ENCODE data around the gene NDUFB3.
"Not testable (repeated sequence)": the region's sequence is repeated elsewhere in the genome, so short reads cannot be mapped to it uniquely, and the experiment has no call there.

NDUFB3 gene

GRCh38 chr2:201059961-201060755, 11.6 kb upstream of the NDUFB3 start:
- no peaks in the 10 kb centered on the region for H3K9me3 Mint-ChIP-seq
- H3K36me3 Mint-ChIP-seq (ENCODE audit: low read depth): peaks cover 32% of the 10 kb centered on the region
- H3K4me3 Mint-ChIP-seq: no peak overlapping the region
- H3K4me1 Mint-ChIP-seq (ENCODE audit: low read depth): peaks cover 45% of the 10 kb centered on the region
- no peaks in the 10 kb centered on the region for H3K27me3 Mint-ChIP-seq
- no peak overlapping the region for H3K27ac Mint-ChIP-seq
- intact Hi-C loops (cut with micrococcal nuclease): no loop called here

GRCh38 chr2:201063516-201063915, 8.3 kb upstream of the NDUFB3 start:
- H3K9me3 Mint-ChIP-seq; H3K4me3 Mint-ChIP-seq; H3K27ac Mint-ChIP-seq; intact Hi-C loops (cut with micrococcal nuclease); H3K27me3 Mint-ChIP-seq: not testable (repeated sequence)
- Mint-ChIP-seq H3K4me1 (ENCODE audit: low read depth) (peaks cover 42% of the 10 kb centered on the region), H3K36me3 (ENCODE audit: low read depth) (peaks cover 32% of the 10 kb centered on the region)

- Mint-ChIP-seq H3K4me3 (no peak overlapping the region), H3K27me3 (no peaks in the 10 kb centered on the region), H3K27ac (no peak overlapping the region), H3K9me3 (no peaks in the 10 kb centered on the region), H3K36me3 (ENCODE audit: low read depth) (peaks cover 27% of the 10 kb centered on the region), H3K4me1 (ENCODE audit: low read depth) (peaks cover 41% of the 10 kb centered on the region)
- intact Hi-C loops (cut with micrococcal nuclease): loop anchor here (5.0 kb wide), 1 partner anchor 53 kb away; no protein-coding TSS in a partner anchor
These were observed 6.9 kb upstream of the NDUFB3 start for GRCh38 chr2:201064797-201065329.

GRCh38 chr2:201070948-201071478, 788 bp upstream of the NDUFB3 start:
- peak overlapping the region; percentile 93 for H3K27ac Mint-ChIP-seq
- no peaks in the 10 kb centered on the region for H3K9me3 Mint-ChIP-seq
- intact Hi-C loops (cut with micrococcal nuclease): loop anchor here (1.0 to 5.0 kb wide), 5 partner anchors 46 to 170 kb away; partner anchors contain the start of gene CFLAR
- peak overlapping the region; percentile 94 for H3K4me3 Mint-ChIP-seq
- peaks cover 14% of the 10 kb centered on the region for H3K36me3 Mint-ChIP-seq (ENCODE audit: low read depth)
- no peaks in the 10 kb centered on the region for H3K27me3 Mint-ChIP-seq
- H3K4me1 Mint-ChIP-seq (ENCODE audit: low read depth): peaks cover 39% of the 10 kb centered on the region

- Mint-ChIP-seq H3K4me3 (peak overlapping the region; percentile 94), H3K4me1 (ENCODE audit: low read depth) (peaks cover 37% of the 10 kb centered on the region), H3K27me3 (no peaks in the 10 kb centered on the region), H3K27ac (peak overlapping the region; percentile 93), H3K36me3 (ENCODE audit: low read depth) (peaks cover 14% of the 10 kb centered on the region), H3K9me3 (no peaks in the 10 kb centered on the region)
- intact Hi-C loops (cut with micrococcal nuclease): loop anchor here (5.0 kb wide), 4 partner anchors 45 to 160 kb away; partner anchors contain the start of gene CFLAR
These were observed 365 bp downstream of the NDUFB3 start for GRCh38 chr2:201072201-201072530.

GRCh38 chr2:201073071-201073470, 1.3 kb downstream of the NDUFB3 start:
- Mint-ChIP-seq H3K36me3 (ENCODE audit: low read depth) (peaks cover 18% of the 10 kb centered on the region), H3K4me3 (no peak overlapping the region), H3K9me3 (no peaks in the 10 kb centered on the region), H3K4me1 (ENCODE audit: low read depth) (peaks cover 37% of the 10 kb centered on the region), H3K27ac (no peak overlapping the region), H3K27me3 (no peaks in the 10 kb centered on the region)
- intact Hi-C loops (cut with micrococcal nuclease): loop anchor here (5.0 kb wide), 4 partner anchors 44 to 159 kb away; partner anchors contain the start of gene CFLAR

- Mint-ChIP-seq H3K9me3 (no peaks in the 10 kb centered on the region), H3K4me1 (ENCODE audit: low read depth) (peaks cover 23% of the 10 kb centered on the region), H3K27ac (no peak overlapping the region), H3K4me3 (no peak overlapping the region), H3K36me3 (ENCODE audit: low read depth) (peaks cover 34% of the 10 kb centered on the region), H3K27me3 (no peaks in the 10 kb centered on the region)
- intact Hi-C loops (cut with micrococcal nuclease): loop anchor here (5.0 kb wide), 4 partner anchors 42 to 157 kb away; partner anchors contain the start of gene CFLAR
These were observed 3.2 kb downstream of the NDUFB3 start for GRCh38 chr2:201074996-201075395.

GRCh38 chr2:201084863-201085262, 13.1 kb downstream of the NDUFB3 start:
- H3K27ac Mint-ChIP-seq: no peak overlapping the region
- no peaks in the 10 kb centered on the region for H3K4me1 Mint-ChIP-seq (ENCODE audit: low read depth)
- H3K9me3 Mint-ChIP-seq: no peaks in the 10 kb centered on the region
- H3K27me3 Mint-ChIP-seq: no peaks in the 10 kb centered on the region
- intact Hi-C loops (cut with micrococcal nuclease): no loop called here
- H3K36me3 Mint-ChIP-seq (ENCODE audit: low read depth): peaks cover 78% of the 10 kb centered on the region
- H3K4me3 Mint-ChIP-seq: no peak overlapping the region

- Mint-ChIP-seq H3K36me3 (ENCODE audit: low read depth) (peaks cover 45% of the 10 kb centered on the region), H3K27me3 (no peaks in the 10 kb centered on the region), H3K27ac (no peak overlapping the region), H3K9me3 (no peaks in the 10 kb centered on the region), H3K4me3 (no peak overlapping the region), H3K4me1 (ENCODE audit: low read depth) (peaks cover 5% of the 10 kb centered on the region)
- intact Hi-C loops (cut with micrococcal nuclease): no loop called here
These were observed 18.8 kb downstream of the NDUFB3 start for GRCh38 chr2:201090574-201090973.

GRCh38 chr2:201093573-201093972, 21.8 kb downstream of the NDUFB3 start:
- no peaks in the 10 kb centered on the region for H3K27me3 Mint-ChIP-seq
- H3K9me3 Mint-ChIP-seq: no peaks in the 10 kb centered on the region
- peaks cover 15% of the 10 kb centered on the region for H3K36me3 Mint-ChIP-seq (ENCODE audit: low read depth)
- no peak overlapping the region for H3K27ac Mint-ChIP-seq
- H3K4me3 Mint-ChIP-seq: peak overlapping the region; percentile 51
- intact Hi-C loops (cut with micrococcal nuclease): no loop called here
- peaks cover 5% of the 10 kb centered on the region for H3K4me1 Mint-ChIP-seq (ENCODE audit: low read depth)

GRCh38 chr2:201100497-201100896, 28.7 kb downstream of the NDUFB3 start:
- Mint-ChIP-seq H3K9me3 (no peaks in the 10 kb centered on the region), H3K36me3 (ENCODE audit: low read depth) (peaks cover 12% of the 10 kb centered on the region), H3K27ac (no peak overlapping the region), H3K27me3 (no peaks in the 10 kb centered on the region), H3K4me3 (no peak overlapping the region), H3K4me1 (ENCODE audit: low read depth) (no peaks in the 10 kb centered on the region)
- intact Hi-C loops (cut with micrococcal nuclease): no loop called here

- H3K36me3 Mint-ChIP-seq (ENCODE audit: low read depth): peaks cover 18% of the 10 kb centered on the region
- intact Hi-C loops (cut with micrococcal nuclease): no loop called here
- no peaks in the 10 kb centered on the region for H3K9me3 Mint-ChIP-seq
- no peaks in the 10 kb centered on the region for H3K4me1 Mint-ChIP-seq (ENCODE audit: low read depth)
- H3K4me3 Mint-ChIP-seq: no peak overlapping the region
- H3K27ac Mint-ChIP-seq: no peak overlapping the region
- no peaks in the 10 kb centered on the region for H3K27me3 Mint-ChIP-seq
These were observed 34.0 kb downstream of the NDUFB3 start for GRCh38 chr2:201105759-201106158.

- Mint-ChIP-seq H3K4me3 (no peak overlapping the region), H3K27ac (no peak overlapping the region), H3K9me3 (no peaks in the 10 kb centered on the region), H3K27me3 (no peaks in the 10 kb centered on the region), H3K36me3 (ENCODE audit: low read depth) (peaks cover 18% of the 10 kb centered on the region), H3K4me1 (ENCODE audit: low read depth) (peaks cover under 1% of the 10 kb centered on the region)
- intact Hi-C loops (cut with micrococcal nuclease): no loop called here
These were observed 35.8 kb downstream of the NDUFB3 start for GRCh38 chr2:201107624-201108023.

- no peak overlapping the region for H3K27ac Mint-ChIP-seq
- H3K9me3 Mint-ChIP-seq: no peaks in the 10 kb centered on the region
- intact Hi-C loops (cut with micrococcal nuclease): no loop called here
- peaks cover 18% of the 10 kb centered on the region for H3K36me3 Mint-ChIP-seq (ENCODE audit: low read depth)
- no peaks in the 10 kb centered on the region for H3K27me3 Mint-ChIP-seq
- H3K4me1 Mint-ChIP-seq (ENCODE audit: low read depth): peaks cover 8% of the 10 kb centered on the region
- H3K4me3 Mint-ChIP-seq: no peak overlapping the region
These were observed 36.5 kb downstream of the NDUFB3 start for GRCh38 chr2:201108341-201108740.
